Transverse colon (tissue), 4 donors: Measurements from ENCODE around the gene PACSIN1.

ENCODE experiments used
- CTCF ChIP-seq, 5 experiments: fragments of 200-600 bp in 3 of 5; fragments of 450-650 bp in 2 of 5; sonication (generic) in 3 of 5; IDR thresholded peaks; 1 replicate in 2 of 5; 2 replicates in 3 of 5; pipeline ENCODE4 v1.5.1; 2016 to 2017; ENCODE audit warnings: antibody characterized with exemption in 5 of 5, inconsistent platforms in 3 of 5, mild to moderate bottlenecking in 2 of 5, moderate library complexity in 1 of 5
- POLR2A ChIP-seq: fragments of 450-650 bp; IDR thresholded peaks from one replicate; pipeline ENCODE4 v1.6.1; 2016; ENCODE audit warnings: antibody characterized with exemption, mild to moderate bottlenecking, moderate library complexity
- POLR2AphosphoS5 ChIP-seq, 3 donors: sonication (generic); formaldehyde crosslinking; IDR thresholded peaks; one replicate each; pipeline ENCODE4 v1.6.1; 2016; ENCODE audit warnings: antibody characterized with exemption in 3 of 3

GRCh38 chr6:34465531-34466241 lies at the start of gene PACSIN1:
- TF ChIP-seq CTCF (IDR thresholded peaks at IDR 0.05) (no peak), POLR2A (no peak), POLR2AphosphoS5 (IDR thresholded peaks at IDR 0.05) (no peak)
